Measurements from ENCODE around the gene PROZ.

- TF ChIP-seq CTCF (IDR thresholded peaks at IDR 0.05; ENCODE audit: insufficient read depth, low read length, poor library complexity, severe bottlenecking) (no peak), EZH2phosphoT487 (conservative IDR thresholded peaks at IDR 0.05; ENCODE audit: low read length) (no peak)
Measured at GRCh38 chr13:113118261-113119021, 40.0 kb upstream of the PROZ start.
